ENCODE measurements around the gene CARS2. TPM values are rescaled to one million over a fixed set of nuclear protein-coding genes. Genes with fewer than 3 reads are reported as not detected.

The CARS2 gene
- total and polyA plus RNA-seq, 2 experiments from 2014 or later: 75.7 to 96.7 TPM

- Histone ChIP-seq H3K27ac (no peak overlapping the region), H2AFZ (no peak overlapping the region), H3K9me2 (ENCODE audit: insufficient read depth) (no peaks in the 10 kb centered on the region), H3K4me3 (no peak overlapping the region), H4K20me1 (ENCODE audit: insufficient read depth) (no peaks in the 10 kb centered on the region), H3K79me2 (ENCODE audit: insufficient read depth) (no peaks in the 10 kb centered on the region; the same call in 1 of the 2 replicates), H3K9me3 (ENCODE audit: low read depth) (no peaks in the 10 kb centered on the region), H3K27me3 (replicated peaks; ENCODE audit: insufficient read depth) (no peaks in the 10 kb centered on the region), H3K4me1 (ENCODE audit: insufficient read depth) (no peaks in the 10 kb centered on the region), H3K9ac (no peak overlapping the region), H3F3A (ENCODE audit: insufficient read depth) (no peaks in the 10 kb centered on the region; the same call in 1 of the 2 replicates), H3K4me2 (ENCODE audit: unreplicated experiment) (no peak overlapping the region), H3K36me3 (ENCODE audit: low read depth) (peaks cover 29% of the 10 kb centered on the region; the same call in 1 of the 2 replicates)
- 90% methylated on average over 7 of the region's 7 CpGs for WGBS, 2 experiments (ENCODE audit: low coverage in 1 of 2, low lambda C conversion rate in 2 of 2, missing lambda C conversion rate in 2 of 2)
- no peak for TF ChIP-seq EZH2 (IDR thresholded peaks at IDR 0.05; ENCODE audit: insufficient read depth, poor library complexity, severe bottlenecking)
- TF ChIP-seq EZH2phosphoT487 (IDR thresholded peaks at IDR 0.05; ENCODE audit: insufficient read depth, low read depth): no peak
- in situ Hi-C loops (cut with MboI): no loop called here
- DNase-seq: no peak
Measured at GRCh38 chr13:110657196-110657595, 48.7 kb downstream of the CARS2 start.

- Histone ChIP-seq H4K20me1 (ENCODE audit: insufficient read depth) (no peaks in the 10 kb centered on the region), H3K79me2 (ENCODE audit: insufficient read depth) (no peaks in the 10 kb centered on the region; the same call in 1 of the 2 replicates), H2AFZ (no peak overlapping the region), H3K4me3 (no peak overlapping the region), H3K9me2 (ENCODE audit: insufficient read depth) (no peaks in the 10 kb centered on the region), H3K9ac (no peak overlapping the region), H3F3A (ENCODE audit: insufficient read depth) (no peaks in the 10 kb centered on the region; the same call in 1 of the 2 replicates), H3K9me3 (ENCODE audit: low read depth) (no peaks in the 10 kb centered on the region), H3K27me3 (replicated peaks; ENCODE audit: insufficient read depth) (no peaks in the 10 kb centered on the region), H3K4me1 (ENCODE audit: insufficient read depth) (no peaks in the 10 kb centered on the region), H3K27ac (no peak overlapping the region), H3K36me3 (ENCODE audit: low read depth) (peaks cover 14% of the 10 kb centered on the region; the same call in 1 of the 2 replicates), H3K4me2 (ENCODE audit: unreplicated experiment) (no peak overlapping the region)
- DNase-seq: no peak
- in situ Hi-C loops (cut with MboI): no loop called here
- 98 to 99% methylated on average over 14 of the region's 14 CpGs for WGBS, 2 experiments (ENCODE audit: low coverage in 1 of 2, low lambda C conversion rate in 2 of 2, missing lambda C conversion rate in 2 of 2)
- TF ChIP-seq EZH2phosphoT487 (IDR thresholded peaks at IDR 0.05; ENCODE audit: insufficient read depth, low read depth): no peak
- no peak for TF ChIP-seq EZH2 (IDR thresholded peaks at IDR 0.05; ENCODE audit: insufficient read depth, poor library complexity, severe bottlenecking)
Measured at GRCh38 chr13:110653851-110654250, 52.1 kb downstream of the CARS2 start.

GRCh38 chr13:110653271-110653670 lies 52.6 kb downstream of the CARS2 start:
- in situ Hi-C loops (cut with MboI): no loop called here
- no peaks in the 10 kb centered on the region for H3K9me3 ChIP-seq (ENCODE audit: low read depth)
- H3K4me3 ChIP-seq: no peak overlapping the region
- WGBS, 2 experiments (ENCODE audit: low coverage in 1 of 2, low lambda C conversion rate in 2 of 2, missing lambda C conversion rate in 2 of 2): 94% methylated on average over 14 of the region's 14 CpGs
- H3K9me2 ChIP-seq (ENCODE audit: insufficient read depth): no peaks in the 10 kb centered on the region
- H3K36me3 ChIP-seq (ENCODE audit: low read depth): peaks cover 13% of the 10 kb centered on the region; the same call in 1 of the 2 replicates
- TF ChIP-seq EZH2phosphoT487 (IDR thresholded peaks at IDR 0.05; ENCODE audit: insufficient read depth, low read depth) (no peak), EZH2 (IDR thresholded peaks at IDR 0.05; ENCODE audit: insufficient read depth, poor library complexity, severe bottlenecking) (no peak)
- H3K27me3 ChIP-seq (replicated peaks; ENCODE audit: insufficient read depth): no peaks in the 10 kb centered on the region
- H3F3A ChIP-seq (ENCODE audit: insufficient read depth): no peaks in the 10 kb centered on the region; the same call in 1 of the 2 replicates
- H3K27ac ChIP-seq: no peak overlapping the region
- no peak for DNase-seq
- no peaks in the 10 kb centered on the region for H4K20me1 ChIP-seq (ENCODE audit: insufficient read depth)
- H3K9ac ChIP-seq: no peak overlapping the region
- H2AFZ ChIP-seq: no peak overlapping the region
- H3K4me2 ChIP-seq (ENCODE audit: unreplicated experiment): no peak overlapping the region
- no peaks in the 10 kb centered on the region; the same call in 1 of the 2 replicates for H3K79me2 ChIP-seq (ENCODE audit: insufficient read depth)
- no peaks in the 10 kb centered on the region for H3K4me1 ChIP-seq (ENCODE audit: insufficient read depth)

GRCh38 chr13:110652764-110653163 lies 53.2 kb downstream of the CARS2 start:
- TF ChIP-seq EZH2phosphoT487 (IDR thresholded peaks at IDR 0.05; ENCODE audit: insufficient read depth, low read depth) (no peak), EZH2 (IDR thresholded peaks at IDR 0.05; ENCODE audit: insufficient read depth, poor library complexity, severe bottlenecking) (no peak)
- Histone ChIP-seq H3K9me2 (ENCODE audit: insufficient read depth) (no peaks in the 10 kb centered on the region), H3K27me3 (replicated peaks; ENCODE audit: insufficient read depth) (no peaks in the 10 kb centered on the region), H3K27ac (no peak overlapping the region), H3F3A (ENCODE audit: insufficient read depth) (no peaks in the 10 kb centered on the region; the same call in 1 of the 2 replicates), H3K4me3 (no peak overlapping the region), H3K79me2 (ENCODE audit: insufficient read depth) (no peaks in the 10 kb centered on the region; the same call in 1 of the 2 replicates), H3K4me1 (ENCODE audit: insufficient read depth) (no peaks in the 10 kb centered on the region), H3K9ac (no peak overlapping the region), H3K9me3 (ENCODE audit: low read depth) (no peaks in the 10 kb centered on the region), H3K4me2 (ENCODE audit: unreplicated experiment) (no peak overlapping the region), H2AFZ (no peak overlapping the region), H3K36me3 (ENCODE audit: low read depth) (peaks cover 8% of the 10 kb centered on the region; the same call in 1 of the 2 replicates), H4K20me1 (ENCODE audit: insufficient read depth) (no peaks in the 10 kb centered on the region)
- no peak for DNase-seq
- WGBS, 2 experiments (ENCODE audit: low coverage in 1 of 2, low lambda C conversion rate in 2 of 2, missing lambda C conversion rate in 2 of 2): 88 to 94% methylated on average over 10 of the region's 10 CpGs
- in situ Hi-C loops (cut with MboI): no loop called here
